Liver (tissue), 3 donors: ENCODE results near the gene ARHGAP19.
"Not testable (repeated sequence)": the region's sequence is repeated elsewhere in the genome, so short reads cannot be mapped to it uniquely, and the experiment has no call there.

Experiments used
- CTCF ChIP-seq: fragments of 150-350 bp; IDR thresholded peaks from 2 replicates; pipeline ENCODE4 v1.5.1; 2017; ENCODE audit warnings: improper control_type of control experiment, low read depth, low read length; ENCODE audit not compliant: missing input control
- GABPA ChIP-seq, 2 donors: IDR thresholded peaks in 1 of 2; conservative IDR thresholded peaks in 1 of 2; 2 replicates each; pipeline ENCODE4 v1.6.1; 2016; ENCODE audit warnings: antibody characterized with exemption in 2 of 2, mild to moderate bottlenecking in 1 of 2, moderate library complexity in 1 of 2
- HNF4A ChIP-seq, 2 donors: conservative IDR thresholded peaks; 2 replicates each; pipeline ENCODE4 v1.6.1; 2016; ENCODE audit warnings: antibody characterized with exemption in 2 of 2, mild to moderate bottlenecking in 2 of 2
- JUND ChIP-seq, 2 donors: IDR thresholded peaks; 2 replicates each; pipeline ENCODE4 v1.6.1; 2016; ENCODE audit warnings: antibody characterized with exemption in 2 of 2
- RAD21 ChIP-seq, 2 donors: IDR thresholded peaks; 2 replicates each; pipeline ENCODE4 v1.6.1; 2016; ENCODE audit warnings: antibody characterized with exemption in 2 of 2, mild to moderate bottlenecking in 2 of 2
- REST ChIP-seq: IDR thresholded peaks from 2 replicates; pipeline ENCODE4 v1.6.1; 2016; ENCODE audit warnings: antibody characterized with exemption, mild to moderate bottlenecking
- ZBTB33 ChIP-seq: IDR thresholded peaks from 2 replicates; pipeline ENCODE4 v1.6.1; 2016; ENCODE audit warnings: antibody characterized with exemption
- donor health status: healthy.
- donor health status: healthy.

- not testable (repeated sequence) for TF ChIP-seq CTCF; GABPA (IDR thresholded peaks at IDR 0.05 in 1 of 2, conservative IDR thresholded peaks at IDR 0.05 in 1 of 2); REST; HNF4A (conservative IDR thresholded peaks at IDR 0.05); RAD21 (IDR thresholded peaks at IDR 0.05); JUND (IDR thresholded peaks at IDR 0.05); ZBTB33
These were observed 1.7 kb downstream of the ARHGAP19 start for GRCh38 chr10:97290576-97291356.
